ENCODE data around the gene SPSB2.

The SPSB2 gene

GRCh38 chr12:6837370-6838060 lies 35.6 kb downstream of the SPSB2 start:
- Histone ChIP-seq H4K20me1 (no peaks in the 10 kb centered on the region; a peak in 1 of 22 replicates), H3K27me3 (peaks cover 9 to 48% (median 27%) of the 10 kb centered on the region in 11 experiments), H3K36me3 (no peaks in the 10 kb centered on the region), H3K4me1 (peaks cover 0 to 16% (median 9%) of the 10 kb centered on the region in 10 experiments; a peak in 8 of 20 replicates), H3K9me3 (replicated peaks in 1 of 11) (no peaks in the 10 kb centered on the region), H3K4me2 (no peak overlapping the region), H3K27ac (no peak overlapping the region), H3K4me3 (no peak overlapping the region), H3K9ac (no peak overlapping the region)
- TF ChIP-seq Cebpa-rat (IDR thresholded peaks at IDR 0.05) = no peak

- Histone ChIP-seq H3K9ac (no peak overlapping the region), H3K27me3 (peaks cover 15 to 55% (median 33%) of the 10 kb centered on the region in 11 experiments), H3K27ac (no peak overlapping the region), H3K36me3 (no peaks in the 10 kb centered on the region), H4K20me1 (peaks cover 0 to 5% (median 0%) of the 10 kb centered on the region in 11 experiments; a peak in 4 of 22 replicates), H3K4me3 (no peak overlapping the region), H3K4me1 (peaks cover 0 to 16% (median 9%) of the 10 kb centered on the region in 10 experiments; a peak in 8 of 20 replicates), H3K4me2 (no peak overlapping the region), H3K9me3 (replicated peaks in 1 of 11) (no peaks in the 10 kb centered on the region)
- no peak for TF ChIP-seq Cebpa-rat (IDR thresholded peaks at IDR 0.05)
Measured at GRCh38 chr12:6836851-6837250, 36.3 kb downstream of the SPSB2 start.

GRCh38 chr12:6834873-6835272 lies 38.2 kb downstream of the SPSB2 start:
- peaks cover 0 to 12% (median 5%) of the 10 kb centered on the region in 10 experiments; a peak in 8 of 20 replicates for H3K4me1 ChIP-seq
- no peak overlapping the region for H3K4me2 ChIP-seq
- TF ChIP-seq Cebpa-rat (IDR thresholded peaks at IDR 0.05) = no peak
- no peak overlapping the region for H3K9ac ChIP-seq
- no peak overlapping the region for H3K4me3 ChIP-seq
- H3K36me3 ChIP-seq = no peaks in the 10 kb centered on the region
- no peaks in the 10 kb centered on the region for H3K9me3 ChIP-seq (replicated peaks in 1 of 11)
- peaks cover 0 to 24% (median 7%) of the 10 kb centered on the region in 11 experiments; a peak in 12 of 22 replicates for H4K20me1 ChIP-seq
- no peak overlapping the region for H3K27ac ChIP-seq
- peaks cover 35 to 74% (median 53%) of the 10 kb centered on the region in 11 experiments for H3K27me3 ChIP-seq

GRCh38 chr12:6834254-6834653 lies 38.8 kb downstream of the SPSB2 start:
- H3K27ac ChIP-seq = no peak overlapping the region

GRCh38 chr12:6833189-6833890 lies 39.8 kb downstream of the SPSB2 start:
- peaks cover 0 to 39% (median 22%) of the 10 kb centered on the region in 11 experiments; a peak in 16 of 22 replicates for H4K20me1 ChIP-seq
- no peak overlapping the region for H3K27ac ChIP-seq
- H3K36me3 ChIP-seq = no peaks in the 10 kb centered on the region
- TF ChIP-seq Cebpa-rat (IDR thresholded peaks at IDR 0.05) = no peak
- H3K4me3 ChIP-seq = no peak overlapping the region
- H3K27me3 ChIP-seq = peaks cover 50 to 77% (median 68%) of the 10 kb centered on the region in 11 experiments
- H3K4me2 ChIP-seq = no peak overlapping the region
- no peak overlapping the region for H3K9ac ChIP-seq
- H3K9me3 ChIP-seq (replicated peaks in 1 of 11) = no peaks in the 10 kb centered on the region
- peaks cover 12 to 18% (median 14%) of the 10 kb centered on the region in 10 experiments for H3K4me1 ChIP-seq

More at GRCh38 chr12:6834254-6834653, 38.8 kb downstream of the SPSB2 start:
- Histone ChIP-seq H3K4me1 (peaks cover 3 to 11% (median 5%) of the 10 kb centered on the region in 10 experiments), H3K27me3 (peaks cover 41 to 77% (median 59%) of the 10 kb centered on the region in 11 experiments), H3K9me3 (replicated peaks in 1 of 11) (no peaks in the 10 kb centered on the region), H4K20me1 (peaks cover 0 to 31% (median 13%) of the 10 kb centered on the region in 11 experiments; a peak in 13 of 22 replicates), H3K4me2 (no peak overlapping the region), H3K9ac (no peak overlapping the region), H3K4me3 (no peak overlapping the region), H3K36me3 (no peaks in the 10 kb centered on the region)
- TF ChIP-seq Cebpa-rat (IDR thresholded peaks at IDR 0.05) = no peak

GRCh38 chr12:6832125-6832524 lies 41.0 kb downstream of the SPSB2 start:
- Histone ChIP-seq H3K36me3 (no peaks in the 10 kb centered on the region), H3K27ac (no peak overlapping the region), H4K20me1 (peaks cover 0 to 44% (median 22%) of the 10 kb centered on the region in 11 experiments; a peak in 16 of 22 replicates), H3K4me2 (no peak overlapping the region), H3K4me1 (peaks cover 17 to 28% (median 21%) of the 10 kb centered on the region in 10 experiments), H3K27me3 (peaks cover 61 to 85% (median 80%) of the 10 kb centered on the region in 11 experiments), H3K4me3 (no peak overlapping the region), H3K9ac (no peak overlapping the region), H3K9me3 (replicated peaks in 1 of 11) (no peaks in the 10 kb centered on the region)
- TF ChIP-seq Cebpa-rat (IDR thresholded peaks at IDR 0.05) = no peak

GRCh38 chr12:6831450-6831995 lies 41.6 kb downstream of the SPSB2 start:
- H3K4me3 ChIP-seq = no peak overlapping the region
- H3K27ac ChIP-seq = no peak overlapping the region
- H3K4me2 ChIP-seq = no peak overlapping the region
- H3K36me3 ChIP-seq = no peaks in the 10 kb centered on the region
- H3K27me3 ChIP-seq = peaks cover 67 to 89% (median 86%) of the 10 kb centered on the region in 11 experiments
- peaks cover 18 to 34% (median 27%) of the 10 kb centered on the region in 10 experiments for H3K4me1 ChIP-seq
- no peak for TF ChIP-seq Cebpa-rat (IDR thresholded peaks at IDR 0.05)
- no peaks in the 10 kb centered on the region for H3K9me3 ChIP-seq (replicated peaks in 1 of 11)
- peaks cover 0 to 50% (median 24%) of the 10 kb centered on the region in 11 experiments; a peak in 16 of 22 replicates for H4K20me1 ChIP-seq
- no peak overlapping the region for H3K9ac ChIP-seq

- Histone ChIP-seq H3K9ac (no peak overlapping the region), H4K20me1 (peaks cover 0 to 55% (median 30%) of the 10 kb centered on the region in 11 experiments; a peak in 16 of 22 replicates), H3K4me1 (peaks cover 18 to 38% (median 28%) of the 10 kb centered on the region in 10 experiments), H3K4me2 (no peak overlapping the region), H3K36me3 (no peaks in the 10 kb centered on the region), H3K27me3 (peaks cover 72 to 94% (median 91%) of the 10 kb centered on the region in 11 experiments), H3K9me3 (replicated peaks in 1 of 11) (no peaks in the 10 kb centered on the region), H3K4me3 (no peak overlapping the region), H3K27ac (no peak overlapping the region)
- TF ChIP-seq Cebpa-rat (IDR thresholded peaks at IDR 0.05) = no peak
Measured at GRCh38 chr12:6830999-6831398, 42.1 kb downstream of the SPSB2 start.
